Colonic mucosa (tissue), 4 donors: ENCODE data around the gene NPFFR2. TPM values are rescaled to one million over a fixed set of nuclear protein-coding genes. Genes with fewer than 3 reads are reported as not detected.
"Not testable (repeated sequence)": the region's sequence is repeated elsewhere in the genome, so short reads cannot be mapped to it uniquely, and the experiment has no call there.

ENCODE experiments used
- DNase-seq: peaks from one replicate; pipeline ENCODE4 v3.0.0-alpha.2; 2020
- H3K27ac ChIP-seq: fragments of 200-600 bp; one replicate; pipeline ENCODE4 v1.8.0; 2021
- H3K27me3 ChIP-seq: fragments of 200-600 bp; one replicate; pipeline ENCODE4 v1.8.0; 2021
- H3K36me3 ChIP-seq: fragments of 200-600 bp; one replicate; pipeline ENCODE4 v1.8.0; 2021
- H3K4me1 ChIP-seq: fragments of 200-600 bp; one replicate; pipeline ENCODE4 v1.8.0; 2021; ENCODE audit warnings: mild to moderate bottlenecking
- H3K4me3 ChIP-seq: fragments of 200-600 bp; one replicate; pipeline ENCODE4 v1.8.0; 2021
- H3K9ac ChIP-seq, 2 donors: one replicate each; pipeline ENCODE4 v1.7.0; 2013; ENCODE audit warnings: control low read depth in 2 of 2, low read depth in 2 of 2, low read length in 2 of 2
- H3K9me3 ChIP-seq: fragments of 200-600 bp; one replicate; pipeline ENCODE4 v1.8.0; 2021
- CTCF ChIP-seq: fragments of 200-600 bp; IDR thresholded peaks from one replicate; pipeline ENCODE4 v1.8.0; 2022; ENCODE audit warnings: antibody characterized with exemption, mild to moderate bottlenecking
- intact Hi-C: fragments of 100-400 bp; cut with DNase I; formaldehyde crosslinking; loops from one replicate; pipeline ENCODE4 v1.14.1; 2022
- total RNA-seq, 2 donors: library from RNA; stranded (reverse); fragmentation: NEBNext Ultra II Directional in 1 of 2; extraction: Animal tissue kit (Norgen Biotek cat#: 25700) in 1 of 2; gene quantifications; one replicate each; pipeline ENCODE4 v1.2.1, GENCODE V29; 2021
- donor health status: healthy.
- donor health status: DM: no; HTN: no; CAD: no.
- donor health status: DM: no; HTN: no; CAD: no.

The NPFFR2 gene
- total RNA-seq, 2 donors from 2014 or later, result not detected

- H3K4me3 ChIP-seq, result no peak overlapping the region
- TF ChIP-seq CTCF, result no peak
- no peaks in the 10 kb centered on the region for H3K27me3 ChIP-seq
- no peaks in the 10 kb centered on the region for H3K9me3 ChIP-seq
- H3K27ac ChIP-seq, result no peak overlapping the region
- no peaks in the 10 kb centered on the region for H3K36me3 ChIP-seq
- DNase-seq, result no peak
- H3K4me1 ChIP-seq, result no peaks in the 10 kb centered on the region
- no peak overlapping the region for H3K9ac ChIP-seq
- intact Hi-C loops, result no loop called here
These were observed 35.3 kb downstream of the NPFFR2 start for GRCh38 chr4:72067051-72067450.

DNA sequence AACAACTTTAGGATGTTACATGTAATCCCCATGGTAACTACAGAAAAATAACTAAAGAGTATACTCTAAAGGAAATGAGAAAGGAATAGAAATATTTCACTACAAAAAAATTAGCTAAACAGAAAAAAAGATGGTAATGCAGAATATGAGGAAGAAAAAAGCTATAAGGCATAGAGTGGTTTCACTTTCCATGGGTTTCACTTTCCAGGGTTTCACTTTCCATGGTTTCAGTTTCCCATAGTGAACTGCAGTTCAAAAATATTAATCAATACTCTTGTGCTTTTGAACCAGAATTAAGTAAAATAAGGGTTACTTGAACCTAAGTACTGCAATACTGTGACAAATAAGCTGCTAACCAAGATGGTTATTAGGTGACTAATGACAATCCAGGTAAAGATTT, 42.0 kb downstream of the NPFFR2 start:
- Histone ChIP-seq H3K9ac (no peak overlapping the region), H3K27ac (no peak overlapping the region), H3K36me3 (no peaks in the 10 kb centered on the region), H3K27me3 (no peaks in the 10 kb centered on the region), H3K4me1 (no peaks in the 10 kb centered on the region), H3K4me3 (no peak overlapping the region), H3K9me3 (no peaks in the 10 kb centered on the region)
- intact Hi-C loops, result no loop called here
- DNase-seq, result no peak
- TF ChIP-seq CTCF, result no peak

DNA sequence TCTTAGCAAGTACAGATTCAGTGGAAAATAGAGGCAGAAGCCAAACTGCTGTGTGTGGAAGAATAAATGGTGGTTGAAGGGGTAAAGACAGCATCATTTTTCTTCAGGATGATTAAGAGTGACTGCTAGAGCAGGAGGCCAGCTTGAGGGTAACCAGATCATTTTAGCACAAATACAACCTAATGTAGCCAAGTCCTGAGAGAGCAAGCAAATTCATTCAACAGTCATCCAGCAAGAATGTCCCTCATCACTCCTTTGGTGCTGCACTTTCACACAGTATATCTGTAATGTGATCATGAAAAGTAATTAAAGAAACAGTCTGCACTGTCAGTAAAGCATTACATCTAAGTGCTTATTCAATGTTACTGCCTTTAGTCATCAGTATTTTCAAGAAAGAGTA, 44.8 kb downstream of the NPFFR2 start:
- no peaks in the 10 kb centered on the region for H3K4me1 ChIP-seq
- intact Hi-C loops, result no loop called here

DNA sequence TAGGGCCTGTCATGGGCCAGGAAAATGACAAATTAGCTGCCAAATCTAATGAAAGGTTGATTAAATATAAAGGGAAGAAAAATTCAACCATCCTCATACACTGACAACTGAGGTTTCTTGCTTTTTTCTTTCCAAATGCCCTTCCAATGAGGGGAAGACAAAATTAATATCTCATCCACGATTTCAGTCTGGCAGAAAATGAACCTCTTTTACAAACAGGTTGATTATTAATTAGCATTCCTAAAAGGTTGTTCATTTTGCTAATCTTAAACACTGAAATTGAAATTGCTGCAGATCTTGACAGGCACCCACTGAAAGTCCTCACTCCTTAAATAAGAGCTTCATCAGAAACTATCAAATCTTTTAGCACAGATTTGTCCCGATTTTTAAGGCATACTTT, 45.5 kb downstream of the NPFFR2 start:
- DNase-seq, result no peak
- Histone ChIP-seq H3K27me3 (no peaks in the 10 kb centered on the region), H3K9me3 (no peaks in the 10 kb centered on the region), H3K36me3 (no peaks in the 10 kb centered on the region), H3K9ac (no peak overlapping the region), H3K27ac (no peak overlapping the region), H3K4me3 (no peak overlapping the region), H3K4me1 (no peaks in the 10 kb centered on the region)
- no peak for TF ChIP-seq CTCF
- intact Hi-C loops, result no loop called here

More for the DNA sequence above, 44.8 kb downstream of the NPFFR2 start:
- H3K36me3 ChIP-seq, result no peaks in the 10 kb centered on the region
- TF ChIP-seq CTCF, result no peak
- no peaks in the 10 kb centered on the region for H3K27me3 ChIP-seq
- H3K9ac ChIP-seq, result no peak overlapping the region
- no peaks in the 10 kb centered on the region for H3K9me3 ChIP-seq
- DNase-seq, result no peak
- no peak overlapping the region for H3K4me3 ChIP-seq
- H3K27ac ChIP-seq, result no peak overlapping the region

DNA sequence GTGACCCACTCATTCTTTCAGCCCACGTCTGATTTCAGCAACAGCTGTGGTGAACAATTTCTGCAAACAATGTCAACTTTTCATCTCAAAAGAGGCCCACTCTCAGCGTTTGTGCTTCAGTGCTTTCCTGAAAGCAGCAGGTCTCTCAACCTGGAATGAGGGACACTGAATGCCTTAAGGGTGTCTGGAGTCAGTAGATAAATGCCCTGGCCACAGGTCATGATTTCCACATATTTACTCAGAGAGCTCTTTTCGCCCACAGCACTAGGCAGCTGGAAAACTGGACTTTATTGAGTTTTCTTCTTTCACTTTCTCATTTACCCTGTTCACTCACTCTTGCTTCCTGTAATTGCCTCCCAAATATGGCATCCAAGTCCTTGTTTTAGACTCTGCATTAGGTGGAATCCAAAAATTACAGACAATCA, 52.8 kb downstream of the NPFFR2 start:
- Histone ChIP-seq H3K4me1 (no peaks in the 10 kb centered on the region), H3K36me3 (no peaks in the 10 kb centered on the region), H3K4me3 (no peak overlapping the region), H3K27ac (no peak overlapping the region), H3K9ac (no peak overlapping the region), H3K9me3 (no peaks in the 10 kb centered on the region), H3K27me3 (no peaks in the 10 kb centered on the region)
- no peak for DNase-seq
- no peak for TF ChIP-seq CTCF
- intact Hi-C loops, result no loop called here

DNA sequence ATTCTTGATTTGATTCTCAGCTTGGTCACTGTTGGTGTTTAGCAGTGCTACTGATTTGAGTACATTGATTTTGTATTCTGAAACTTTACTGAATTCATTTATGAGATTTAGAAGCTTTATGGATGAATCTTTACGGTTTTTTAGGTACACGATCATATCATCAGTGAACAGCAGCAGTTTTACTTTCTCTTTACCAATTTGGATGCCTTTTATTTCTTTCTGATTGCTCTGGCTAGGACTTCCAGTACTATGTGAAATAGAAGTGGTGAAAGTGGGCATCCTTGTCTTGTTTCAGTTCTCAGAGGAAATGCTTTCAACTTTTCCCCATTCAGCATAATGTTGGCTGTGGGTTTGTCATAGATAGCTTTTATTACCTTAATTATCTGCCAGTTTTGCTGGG, 58.8 kb downstream of the NPFFR2 start:
- H3K4me3 ChIP-seq, H3K4me1 ChIP-seq, intact Hi-C loops, H3K9ac ChIP-seq, H3K27me3 ChIP-seq, H3K27ac ChIP-seq, H3K9me3 ChIP-seq, H3K36me3 ChIP-seq, DNase-seq: not testable (repeated sequence)
